HFF-Myc (cell line): Measurements from ENCODE around the gene MDM1.

ENCODE experiments used
- DNase-seq: peaks from one replicate; pipeline ENCODE4 v3.0.0-alpha.2; 2011; ENCODE audit warnings: low read depth; ENCODE audit errors: extremely low read depth
- H3K4me3 ChIP-seq: replicated peaks from 2 replicates; pipeline ENCODE4 v1.5.1; 2011; ENCODE audit warnings: low read depth, mild to moderate bottlenecking, control low read depth, low read length
- TF ChIP-seq, protein P1 (sequence below): IDR thresholded peaks from 2 replicates; pipeline ENCODE4 v1.5.1; 2012; ENCODE audit warnings: mild to moderate bottlenecking, low read depth, low read length, control low read depth; ENCODE audit errors: missing control alignments

The MDM1 gene

DNA sequence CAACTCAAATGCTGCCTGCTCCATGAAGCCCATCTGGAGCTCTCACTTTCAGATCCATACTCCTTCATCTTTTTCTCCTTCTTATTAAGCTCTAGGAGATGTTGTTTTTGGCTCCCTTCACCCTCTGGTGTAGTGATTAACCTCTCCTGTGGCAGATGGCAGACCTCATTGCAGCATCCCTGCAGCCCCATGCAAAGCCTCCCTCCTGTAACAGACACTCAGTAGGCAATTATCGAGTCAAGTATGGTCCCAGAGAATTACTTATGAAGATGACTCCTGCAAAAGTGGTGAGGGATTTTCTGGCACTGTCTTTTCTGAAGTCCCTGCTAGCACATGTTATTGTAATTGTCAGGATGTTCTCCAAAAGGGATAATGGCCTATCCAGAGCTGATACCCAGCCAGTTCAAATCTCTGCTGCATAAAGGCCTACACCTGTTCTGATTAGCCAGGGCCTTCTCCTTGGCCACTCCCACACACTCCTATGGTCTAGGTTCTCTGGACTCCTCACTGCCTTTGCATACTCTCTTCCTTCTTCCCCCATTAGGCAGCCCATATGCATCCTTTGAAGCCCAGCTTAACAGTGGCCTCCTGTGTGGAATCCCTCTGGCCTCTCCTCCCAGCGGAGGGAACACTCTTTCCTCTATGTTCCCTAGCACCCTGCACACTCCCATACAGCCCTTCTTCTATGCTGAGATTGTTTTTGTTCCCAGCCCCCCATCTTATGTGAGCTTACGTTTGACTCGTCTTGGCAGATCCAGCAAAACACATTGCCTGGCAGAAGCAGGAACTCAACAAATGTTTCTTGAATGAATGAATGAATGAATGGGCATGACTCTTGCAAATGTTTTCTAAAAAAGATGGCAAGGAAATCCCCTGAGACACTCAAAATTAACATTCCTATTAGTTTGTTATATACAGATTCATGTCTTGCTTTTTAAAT, 43.9 kb upstream of the MDM1 start:
- TF ChIP-seq, protein P1, sequence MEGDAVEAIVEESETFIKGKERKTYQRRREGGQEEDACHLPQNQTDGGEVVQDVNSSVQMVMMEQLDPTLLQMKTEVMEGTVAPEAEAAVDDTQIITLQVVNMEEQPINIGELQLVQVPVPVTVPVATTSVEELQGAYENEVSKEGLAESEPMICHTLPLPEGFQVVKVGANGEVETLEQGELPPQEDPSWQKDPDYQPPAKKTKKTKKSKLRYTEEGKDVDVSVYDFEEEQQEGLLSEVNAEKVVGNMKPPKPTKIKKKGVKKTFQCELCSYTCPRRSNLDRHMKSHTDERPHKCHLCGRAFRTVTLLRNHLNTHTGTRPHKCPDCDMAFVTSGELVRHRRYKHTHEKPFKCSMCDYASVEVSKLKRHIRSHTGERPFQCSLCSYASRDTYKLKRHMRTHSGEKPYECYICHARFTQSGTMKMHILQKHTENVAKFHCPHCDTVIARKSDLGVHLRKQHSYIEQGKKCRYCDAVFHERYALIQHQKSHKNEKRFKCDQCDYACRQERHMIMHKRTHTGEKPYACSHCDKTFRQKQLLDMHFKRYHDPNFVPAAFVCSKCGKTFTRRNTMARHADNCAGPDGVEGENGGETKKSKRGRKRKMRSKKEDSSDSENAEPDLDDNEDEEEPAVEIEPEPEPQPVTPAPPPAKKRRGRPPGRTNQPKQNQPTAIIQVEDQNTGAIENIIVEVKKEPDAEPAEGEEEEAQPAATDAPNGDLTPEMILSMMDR, result no peak
- H3K4me3 ChIP-seq, result no peak overlapping the region
- DNase-seq, result no peak

DNA sequence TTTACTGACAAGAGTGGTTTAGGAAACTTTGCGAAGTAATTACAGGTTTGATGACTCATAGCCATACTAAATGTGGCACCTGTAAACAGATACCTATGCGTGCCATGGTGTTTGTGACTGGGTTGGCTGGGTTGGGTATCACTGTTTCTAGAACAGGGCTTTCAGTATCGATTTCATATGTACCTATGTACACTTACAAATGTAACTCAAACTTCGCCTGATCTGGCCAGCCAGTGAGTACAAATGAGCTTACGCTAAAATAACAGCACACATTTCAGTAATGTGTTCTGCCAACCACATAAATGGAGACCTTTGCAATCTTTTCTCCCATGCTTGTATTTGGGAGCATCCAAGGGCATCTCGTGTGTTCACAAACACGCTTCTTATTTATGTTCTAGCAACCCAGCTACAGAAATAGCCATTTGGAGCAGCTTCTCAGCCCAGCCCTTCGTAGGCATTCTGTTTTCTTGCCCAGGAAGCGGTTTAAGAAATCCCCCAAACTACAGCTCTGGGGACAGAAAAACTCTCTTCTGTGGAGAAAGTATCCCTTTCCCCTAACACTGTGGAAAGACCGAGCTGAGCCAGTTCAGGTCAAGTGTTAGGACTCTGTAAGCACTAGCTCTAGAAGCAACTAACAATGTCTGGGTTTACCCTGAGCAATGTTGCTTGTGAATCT, 42.3 kb upstream of the MDM1 start:
- TF ChIP-seq, protein P1, result no peak
- H3K4me3 ChIP-seq, result no peak overlapping the region
- no peak for DNase-seq

DNA sequence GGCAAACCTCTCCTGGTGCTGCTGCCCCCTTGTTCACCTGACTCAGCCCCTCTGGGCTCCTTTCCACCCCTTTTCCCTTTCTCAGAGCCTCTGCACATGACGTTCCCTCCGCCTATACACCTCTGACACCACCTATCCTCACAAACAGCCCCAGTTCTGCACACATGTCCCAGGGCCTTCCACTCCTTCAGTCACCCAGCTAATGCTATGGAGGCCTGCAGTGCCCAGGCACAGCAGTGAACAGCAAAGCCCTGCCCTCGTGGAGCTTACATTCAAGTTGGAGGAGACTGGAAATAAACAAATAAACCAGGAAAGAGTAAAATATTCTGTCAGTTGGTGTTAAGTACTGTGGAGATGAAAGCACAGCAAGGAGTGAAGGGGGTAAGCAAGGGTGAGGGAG, 38.5 kb upstream of the MDM1 start:
- DNase-seq, result no peak
- no peak overlapping the region for H3K4me3 ChIP-seq
- TF ChIP-seq, protein P1, result no peak

DNA sequence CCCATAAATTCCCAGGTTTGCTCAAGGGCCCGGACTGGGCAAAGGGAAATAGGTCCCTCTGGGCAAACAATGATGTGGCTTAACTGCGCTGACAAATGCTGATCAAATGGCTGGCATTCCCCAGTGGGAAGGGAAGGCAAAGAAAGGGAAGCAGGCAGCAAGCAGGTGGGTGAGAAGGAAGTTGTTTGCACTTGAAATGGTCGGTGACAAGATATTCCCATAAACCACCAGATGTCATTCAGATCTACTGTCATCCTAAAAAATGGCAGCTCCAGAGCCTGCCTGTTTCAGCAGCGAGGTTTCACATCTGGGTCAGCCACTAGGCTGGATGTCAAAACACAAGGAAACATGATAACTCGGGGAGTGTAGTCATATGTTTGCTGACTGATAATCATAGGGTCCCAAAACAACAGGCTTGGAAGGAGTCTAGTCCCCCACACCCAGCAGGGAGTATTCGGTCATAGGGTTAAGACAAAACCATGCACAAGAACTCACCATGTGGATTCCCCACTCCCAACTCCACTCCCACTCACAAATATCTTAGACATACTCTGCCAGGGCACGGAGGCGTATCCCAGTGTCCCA, 37.9 kb upstream of the MDM1 start:
- no peak overlapping the region for H3K4me3 ChIP-seq
- DNase-seq, result no peak
- TF ChIP-seq, protein P1, result no peak

DNA sequence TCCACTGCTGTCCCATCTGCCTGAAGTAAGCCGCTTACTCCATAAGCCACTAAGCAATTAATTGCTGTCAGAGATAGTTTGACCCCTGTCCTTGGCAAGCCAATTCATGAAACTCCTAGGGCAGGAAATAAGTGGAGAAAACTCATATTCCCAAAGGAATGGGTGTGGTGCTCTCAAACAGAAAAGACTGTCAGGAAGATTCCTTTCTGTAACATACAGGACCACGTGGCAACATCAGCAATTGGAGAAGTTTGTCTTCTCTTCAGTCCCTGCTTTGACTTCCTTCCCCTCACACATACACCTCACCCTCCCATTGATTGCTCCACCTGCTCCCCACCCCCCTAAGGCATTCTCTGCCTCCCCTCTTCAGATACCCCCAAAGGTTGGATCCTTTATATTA, 36.2 kb upstream of the MDM1 start:
- TF ChIP-seq, protein P1, result no peak
- DNase-seq, result no peak
- H3K4me3 ChIP-seq, result no peak overlapping the region

DNA sequence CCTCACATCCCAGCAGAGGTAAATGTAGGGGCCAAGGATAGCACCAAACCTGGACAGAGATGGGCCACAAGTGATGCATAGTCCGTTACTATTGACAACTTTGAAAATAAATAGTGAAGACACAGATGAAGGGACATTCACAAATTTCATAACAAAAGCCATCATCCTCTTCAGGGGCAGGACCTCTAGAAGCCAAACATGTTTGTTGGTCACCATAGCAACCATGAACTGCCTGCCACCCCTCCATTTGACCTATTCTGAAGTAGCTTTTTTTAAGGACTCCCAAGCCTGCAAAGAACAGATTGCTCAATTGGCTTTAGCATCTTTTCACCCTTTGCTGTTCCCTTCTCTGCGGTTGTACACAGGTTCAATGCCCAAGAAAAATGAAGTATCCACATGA, 35.7 kb upstream of the MDM1 start:
- H3K4me3 ChIP-seq, result no peak overlapping the region
- TF ChIP-seq, protein P1, result no peak
- DNase-seq, result no peak
